HG02763 (cell line): ENCODE measurements around the gene ATP6V0A1.
"Not testable (repeated sequence)": the region's sequence is repeated elsewhere in the genome, so short reads cannot be mapped to it uniquely, and the experiment has no call there.

Experiments used
- ATAC-seq: cut with Tn5 transposase; IDR thresholded peaks from one replicate; pipeline ENCODE4 v1.9.1; 2021; ENCODE audit warnings: mild to moderate bottlenecking, moderate library complexity; ENCODE audit not compliant: unreplicated experiment

The ATP6V0A1 gene

DNA sequence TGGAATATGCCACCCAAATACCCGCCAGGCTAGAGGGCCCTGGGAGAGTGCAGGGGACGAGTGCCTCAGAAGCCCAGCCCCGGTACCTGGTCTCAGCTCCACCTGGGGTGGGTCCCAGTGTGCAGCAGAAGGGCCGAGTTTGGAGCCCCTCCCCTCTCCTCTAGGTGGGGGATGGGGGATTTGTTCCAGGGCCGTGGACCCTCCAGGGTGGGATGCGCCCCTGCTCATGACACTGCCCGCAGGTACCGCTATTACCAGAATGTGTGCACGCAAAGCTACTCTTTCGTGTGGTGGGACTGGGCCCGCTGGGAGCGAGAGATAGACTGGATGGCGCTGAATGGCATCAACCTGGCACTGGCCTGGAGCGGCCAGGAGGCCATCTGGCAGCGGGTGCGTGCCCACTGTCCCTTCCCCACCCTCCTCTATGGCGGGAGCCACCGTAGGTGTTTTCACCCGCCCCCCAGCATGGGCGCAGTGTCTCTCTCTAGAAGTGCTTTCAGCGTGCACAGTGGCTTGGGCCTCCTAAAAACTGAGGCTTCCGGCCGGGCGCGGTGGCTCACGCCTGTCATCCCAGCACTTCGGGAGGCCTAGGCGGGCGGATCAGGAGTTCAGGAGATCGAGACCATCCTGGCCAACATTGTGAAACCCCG is 78.6 kb downstream of the ATP6V0A1 start:
- ATAC-seq, result no peak

DNA sequence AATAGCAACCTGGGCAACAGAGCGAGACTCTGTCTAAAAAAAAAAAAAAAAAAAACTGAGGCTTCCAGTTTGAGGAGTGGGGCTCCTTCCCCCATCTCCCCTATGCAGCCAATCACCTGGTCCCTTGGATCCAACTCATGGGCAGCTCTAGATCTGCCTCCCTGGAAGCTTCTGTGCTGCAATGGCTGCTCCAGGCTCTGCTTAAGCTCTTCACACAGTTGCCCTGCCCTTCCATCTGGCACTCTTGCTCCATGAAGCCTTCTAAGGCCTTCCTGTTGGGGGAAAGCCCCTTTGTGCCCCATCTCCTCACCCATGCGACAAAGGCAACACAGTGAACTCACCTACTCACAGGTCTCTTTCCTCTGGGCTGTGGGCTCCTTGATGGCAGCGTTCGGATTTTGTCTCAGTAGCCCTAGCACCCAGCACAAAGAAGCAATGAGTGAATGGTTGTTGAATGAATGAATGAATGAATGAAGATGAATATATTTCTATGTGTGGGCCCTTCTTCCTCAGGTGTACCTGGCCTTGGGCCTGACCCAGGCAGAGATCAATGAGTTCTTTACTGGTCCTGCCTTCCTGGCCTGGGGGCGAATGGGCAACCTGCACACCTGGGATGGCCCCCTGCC is 79.3 kb downstream of the ATP6V0A1 start:
- no peak for ATAC-seq

DNA sequence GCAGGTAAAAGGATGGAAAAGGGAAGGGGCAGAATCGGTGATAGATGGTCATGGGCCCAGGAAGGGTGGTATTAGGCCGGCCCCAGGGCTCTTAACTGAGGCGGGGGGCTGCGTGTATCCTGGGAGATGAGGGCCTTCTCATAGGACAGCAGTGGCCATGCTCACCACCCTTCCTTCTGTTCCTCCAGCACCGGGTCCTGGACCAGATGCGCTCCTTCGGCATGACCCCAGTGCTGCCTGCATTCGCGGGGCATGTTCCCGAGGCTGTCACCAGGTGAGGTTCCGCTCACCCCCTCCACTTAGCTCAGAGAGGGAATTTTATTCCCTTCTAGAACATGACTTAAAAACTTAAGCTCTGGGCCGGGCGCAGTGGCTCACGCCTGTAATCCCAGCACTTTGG is 79.8 kb downstream of the ATP6V0A1 start:
- no peak for ATAC-seq

DNA sequence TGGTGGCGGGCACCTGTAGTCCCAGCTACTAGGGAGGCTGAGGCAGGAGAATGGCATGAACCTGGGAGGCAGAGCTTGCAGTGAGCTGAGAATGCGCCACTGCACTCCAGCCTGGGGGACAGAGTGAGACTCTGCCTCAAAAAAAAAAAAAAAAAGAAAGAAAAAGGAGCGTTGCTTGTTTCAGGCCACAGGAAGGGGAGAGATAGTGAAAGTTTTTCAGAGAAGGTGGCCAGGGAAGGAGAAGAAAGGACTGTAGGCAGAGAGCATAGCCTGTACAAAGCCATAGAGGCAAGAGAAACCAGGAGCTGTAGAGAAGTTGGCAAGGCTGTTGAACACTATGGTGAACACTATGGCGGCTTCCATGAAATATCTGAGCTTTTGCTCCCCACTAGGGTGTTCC is 81.9 kb downstream of the ATP6V0A1 start:
- ATAC-seq, result not testable (repeated sequence)

DNA sequence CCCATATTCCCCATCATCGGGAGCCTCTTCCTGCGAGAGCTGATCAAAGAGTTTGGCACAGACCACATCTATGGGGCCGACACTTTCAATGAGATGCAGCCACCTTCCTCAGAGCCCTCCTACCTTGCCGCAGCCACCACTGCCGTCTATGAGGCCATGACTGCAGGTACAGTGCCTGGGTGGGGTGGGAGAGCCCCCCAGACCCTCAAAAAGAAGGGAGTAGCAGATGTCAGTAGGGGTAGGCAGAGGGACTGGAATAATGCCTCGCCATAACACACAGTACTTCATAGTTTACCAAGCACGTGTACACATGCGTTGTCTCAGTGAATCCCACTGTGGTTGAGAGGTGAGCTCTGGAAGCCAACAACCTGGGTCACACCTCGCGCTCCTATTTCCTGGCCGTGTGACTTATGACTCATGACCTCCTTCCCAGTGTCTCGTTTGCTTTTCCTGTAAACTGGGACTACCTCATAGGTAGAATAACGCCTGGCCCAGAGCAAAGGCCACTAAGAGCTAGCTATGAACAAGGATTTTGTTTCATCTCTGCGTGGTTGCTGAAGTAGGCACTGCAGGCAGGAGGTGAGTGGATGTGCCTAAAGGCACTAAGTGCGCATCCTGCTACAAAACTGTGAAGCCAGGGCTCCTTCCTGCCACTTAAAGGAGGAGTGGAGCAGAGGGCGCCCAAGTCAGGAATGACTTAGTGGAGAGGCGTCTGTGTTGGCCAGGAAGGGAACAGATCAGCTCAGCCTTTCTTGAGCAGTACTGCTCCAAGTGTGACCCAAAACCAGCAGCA is 82.6 kb downstream of the ATP6V0A1 start:
- ATAC-seq, result no peak

DNA sequence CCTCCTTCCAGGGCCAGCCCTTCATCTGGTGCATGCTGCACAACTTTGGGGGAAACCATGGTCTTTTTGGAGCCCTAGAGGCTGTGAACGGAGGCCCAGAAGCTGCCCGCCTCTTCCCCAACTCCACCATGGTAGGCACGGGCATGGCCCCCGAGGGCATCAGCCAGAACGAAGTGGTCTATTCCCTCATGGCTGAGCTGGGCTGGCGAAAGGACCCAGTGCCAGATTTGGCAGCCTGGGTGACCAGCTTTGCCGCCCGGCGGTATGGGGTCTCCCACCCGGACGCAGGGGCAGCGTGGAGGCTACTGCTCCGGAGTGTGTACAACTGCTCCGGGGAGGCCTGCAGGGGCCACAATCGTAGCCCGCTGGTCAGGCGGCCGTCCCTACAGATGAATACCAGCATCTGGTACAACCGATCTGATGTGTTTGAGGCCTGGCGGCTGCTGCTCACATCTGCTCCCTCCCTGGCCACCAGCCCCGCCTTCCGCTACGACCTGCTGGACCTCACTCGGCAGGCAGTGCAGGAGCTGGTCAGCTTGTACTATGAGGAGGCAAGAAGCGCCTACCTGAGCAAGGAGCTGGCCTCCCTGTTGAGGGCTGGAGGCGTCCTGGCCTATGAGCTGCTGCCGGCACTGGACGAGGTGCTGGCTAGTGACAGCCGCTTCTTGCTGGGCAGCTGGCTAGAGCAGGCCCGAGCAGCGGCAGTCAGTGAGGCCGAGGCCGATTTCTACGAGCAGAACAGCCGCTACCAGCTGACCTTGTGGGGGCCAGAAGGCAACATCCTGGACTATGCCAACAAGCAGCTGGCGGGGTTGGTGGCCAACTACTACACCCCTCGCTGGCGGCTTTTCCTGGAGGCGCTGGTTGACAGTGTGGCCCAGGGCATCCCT is 84.8 kb downstream of the ATP6V0A1 start:
- ATAC-seq, result no peak

DNA sequence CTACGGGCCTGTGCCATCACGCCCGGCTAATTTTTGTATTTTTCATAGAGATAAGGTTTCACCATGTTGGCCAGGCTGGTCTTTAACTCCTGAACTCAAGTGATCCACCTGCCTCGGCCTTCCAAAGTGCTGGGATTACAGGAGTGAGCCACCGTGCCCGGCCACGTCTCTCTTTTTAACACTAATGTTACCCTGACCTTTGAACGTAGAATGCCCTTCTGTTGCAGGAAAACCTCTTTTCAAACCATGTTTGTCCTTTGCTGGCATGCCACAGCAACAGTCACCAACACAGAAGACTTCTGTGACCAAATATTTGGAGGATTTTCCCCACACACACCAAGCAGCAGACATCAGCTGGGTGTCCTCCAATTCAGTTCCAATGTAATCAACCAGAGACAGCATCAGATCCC is 86.2 kb downstream of the ATP6V0A1 start:
- ATAC-seq, result no peak

DNA sequence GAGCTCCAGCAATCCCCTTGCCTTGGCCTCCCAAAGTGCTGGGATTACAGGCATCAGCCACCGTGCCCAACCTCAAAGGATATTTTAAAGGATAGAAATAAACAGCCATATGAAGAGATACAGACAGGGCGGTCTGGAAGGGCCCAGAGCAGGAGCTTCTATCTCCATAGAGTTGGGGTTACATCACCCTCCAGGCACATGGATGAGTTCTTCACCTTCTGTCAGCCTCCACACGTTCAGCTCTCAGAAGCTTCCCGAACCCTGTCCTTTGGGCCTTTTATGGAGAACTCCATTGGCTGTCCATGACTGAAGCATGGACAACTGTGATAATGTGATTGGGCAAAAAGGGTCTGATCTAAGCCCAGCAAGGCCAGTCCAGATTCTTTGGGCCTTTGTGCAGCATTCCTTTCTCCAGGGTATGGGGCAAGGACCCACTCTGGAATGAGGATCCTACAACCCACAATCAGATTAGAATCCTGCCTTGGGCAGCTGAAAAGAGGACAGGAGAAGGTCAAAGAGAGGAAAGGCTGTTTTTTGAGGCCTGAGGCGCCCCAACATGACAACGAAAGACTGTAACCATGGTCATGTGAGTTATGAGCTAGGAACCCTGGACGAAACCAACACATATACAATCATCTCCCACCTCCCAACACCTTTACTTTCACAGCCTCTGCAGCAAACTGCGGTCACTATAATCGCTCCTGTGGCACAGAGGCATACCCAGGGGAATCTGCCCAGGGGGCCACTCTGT is 87.3 kb downstream of the ATP6V0A1 start:
- not testable (repeated sequence) for ATAC-seq

DNA sequence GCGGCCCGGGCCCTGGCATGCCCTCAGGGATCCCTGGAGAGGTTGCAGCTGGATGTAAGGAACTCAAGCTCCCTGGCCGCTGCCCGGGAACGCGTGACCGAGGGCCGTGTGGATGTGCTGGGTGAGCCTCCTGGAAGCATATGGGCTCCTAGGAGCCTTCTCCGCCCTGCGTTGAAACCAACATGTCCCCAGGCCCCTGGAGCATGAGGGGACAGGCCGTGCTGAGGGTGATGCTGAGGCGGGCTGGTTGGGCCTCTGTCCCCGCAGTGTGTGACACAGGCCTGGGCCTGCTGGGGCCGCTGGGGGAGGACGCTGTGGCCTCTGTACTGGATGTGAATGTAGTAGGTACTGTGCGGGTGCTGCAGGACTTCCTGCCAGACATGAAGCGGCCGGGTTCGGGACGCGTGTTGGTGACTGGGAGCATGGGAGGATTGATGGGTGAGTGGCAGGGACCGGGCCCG is 88.4 kb downstream of the ATP6V0A1 start:
- no peak for ATAC-seq

DNA sequence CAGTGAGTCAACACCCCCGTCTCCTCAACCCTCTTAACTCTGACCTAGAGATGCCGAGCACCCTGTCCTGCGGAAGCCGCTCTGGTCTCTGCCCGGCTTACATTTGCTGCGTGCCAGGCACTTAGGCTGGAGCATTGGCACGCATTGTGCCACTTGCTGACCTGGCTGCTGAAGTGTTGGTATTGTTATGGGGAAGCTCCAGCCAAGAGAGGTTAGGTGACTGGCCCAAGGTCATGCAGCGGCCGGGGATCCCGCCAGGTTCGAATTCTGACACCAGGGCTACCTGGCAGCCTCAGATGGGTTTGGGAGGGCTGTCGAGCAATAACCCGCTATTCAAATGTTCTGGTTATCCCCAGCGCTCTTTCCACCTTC is 89.0 kb downstream of the ATP6V0A1 start:
- no peak for ATAC-seq

DNA sequence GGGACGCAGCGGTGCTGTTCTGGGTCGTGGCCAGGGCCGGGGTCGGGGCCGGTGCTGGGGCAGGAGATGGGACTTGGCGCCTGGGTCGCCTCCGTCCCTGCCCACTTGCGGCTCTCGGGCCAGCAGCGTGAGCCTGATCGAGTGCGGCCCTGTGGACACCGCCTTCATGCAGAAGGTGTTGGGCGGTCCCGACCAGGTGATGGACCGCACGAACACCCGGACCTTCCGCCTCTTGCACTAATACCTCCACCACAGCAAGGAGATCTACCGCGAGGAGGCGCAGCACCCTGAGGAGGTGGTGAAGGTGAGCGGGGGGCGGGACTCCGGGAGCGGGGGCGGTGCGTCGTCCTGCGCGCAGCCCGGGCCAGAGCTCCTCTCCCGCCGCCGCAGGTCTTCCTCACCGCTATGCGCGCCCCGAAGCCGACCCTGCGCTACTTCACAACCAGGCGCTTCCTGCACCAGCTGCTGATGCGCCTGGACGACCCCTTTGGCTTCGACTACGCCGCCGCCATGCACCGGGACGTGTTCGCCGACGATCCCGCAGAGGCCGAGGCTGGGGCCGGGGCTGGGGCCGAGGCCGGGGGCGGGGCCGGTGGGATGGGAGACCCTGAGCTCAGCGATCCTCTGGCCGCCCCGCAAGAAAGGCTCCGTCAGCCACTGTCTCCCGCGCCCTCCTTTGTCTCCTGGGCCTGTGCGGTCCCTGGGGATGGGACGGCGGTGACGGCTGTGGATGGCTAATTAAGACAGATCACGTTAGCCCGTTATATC is 89.6 kb downstream of the ATP6V0A1 start:
- peak; percentile 55 for ATAC-seq

DNA sequence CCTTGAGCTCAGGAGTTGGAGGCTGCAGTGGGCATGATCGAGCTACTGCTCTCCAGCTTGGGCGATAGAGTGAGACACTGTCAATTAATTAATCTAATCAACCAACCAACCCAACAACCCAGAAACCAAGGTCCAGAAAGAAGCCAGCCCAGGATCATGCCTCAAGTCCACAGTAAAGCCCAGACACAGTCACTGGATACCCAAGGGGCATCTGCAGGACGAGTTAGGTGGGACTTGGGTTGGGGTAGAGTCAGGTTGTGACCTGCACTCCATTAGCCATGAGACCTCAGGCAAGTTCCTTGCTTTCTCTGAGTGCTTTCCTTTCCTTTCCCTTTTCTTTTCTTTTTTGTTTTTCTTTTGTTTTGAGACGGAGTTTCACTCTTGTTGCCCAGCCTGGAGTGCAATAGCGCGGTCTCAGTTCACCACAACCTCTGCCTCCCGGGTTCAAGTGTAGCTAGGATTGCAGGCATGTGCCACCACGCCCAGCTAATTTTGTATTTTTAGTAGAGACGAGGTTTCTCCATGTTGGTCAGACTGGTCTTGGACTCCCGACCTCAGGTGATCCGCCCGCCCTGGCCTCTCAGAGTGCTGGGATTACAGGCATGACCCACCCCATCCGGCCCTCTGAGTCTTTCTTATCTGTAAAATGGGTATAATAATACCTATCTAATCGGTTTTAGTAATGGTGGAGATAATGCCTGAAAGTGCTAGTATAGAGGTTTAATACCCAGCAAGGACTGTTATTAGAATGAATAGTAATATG is 90.5 kb downstream of the ATP6V0A1 start:
- ATAC-seq, result no peak

DNA sequence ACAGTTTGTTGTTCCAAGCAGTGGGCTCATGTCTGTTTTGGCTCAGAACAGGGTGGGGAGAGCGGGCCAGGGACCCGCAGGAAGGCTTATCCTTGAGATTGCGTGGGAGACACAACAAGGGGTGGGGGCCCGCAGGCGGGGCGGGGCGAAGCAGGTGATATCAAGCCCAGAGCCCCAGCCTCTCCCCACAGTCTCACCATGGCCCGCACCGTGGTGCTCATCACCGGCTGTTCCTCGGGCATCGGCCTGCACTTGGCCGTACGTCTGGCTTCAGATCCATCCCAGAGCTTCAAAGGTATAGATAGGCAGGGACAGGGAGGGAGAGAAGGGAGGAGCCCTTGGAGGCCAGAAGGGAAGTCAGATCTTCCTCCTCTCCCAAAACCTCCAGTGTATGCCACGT is 94.1 kb downstream of the ATP6V0A1 start, which contains the start of gene HSD17B1:
TSS of gene HSD17B1 (plus strand) at position 188 of the 400 bp plus-strand sequence. CDS start at position 199, 11 bp downstream.
- ATAC-seq, result not testable (repeated sequence)

DNA sequence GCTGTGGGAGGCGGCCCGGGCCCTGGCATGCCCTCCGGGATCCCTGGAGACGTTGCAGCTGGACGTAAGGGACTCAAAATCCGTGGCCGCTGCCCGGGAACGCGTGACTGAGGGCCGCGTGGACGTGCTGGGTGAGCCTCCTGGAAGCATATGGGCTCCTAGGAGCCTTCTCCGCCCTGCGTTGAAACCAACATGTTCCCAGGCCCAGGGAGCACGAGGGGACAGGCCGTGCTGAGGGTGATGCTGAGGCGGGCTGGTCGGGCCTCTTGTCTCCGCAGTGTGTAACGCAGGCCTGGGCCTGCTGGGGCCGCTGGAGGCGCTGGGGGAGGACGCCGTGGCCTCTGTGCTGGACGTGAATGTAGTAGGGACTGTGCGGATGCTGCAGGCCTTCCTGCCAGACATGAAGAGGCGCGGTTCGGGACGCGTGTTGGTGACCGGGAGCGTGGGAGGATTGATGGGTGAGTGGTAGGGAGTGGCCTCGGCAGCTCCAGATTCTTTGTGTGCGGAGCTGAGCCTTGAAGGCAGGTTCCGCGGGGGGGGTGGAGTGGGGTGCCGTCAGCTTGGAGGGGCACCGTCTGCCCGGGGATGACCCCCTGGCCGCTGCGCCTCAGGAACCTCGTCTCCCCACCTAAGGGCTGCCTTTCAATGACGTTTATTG is 94.6 kb downstream of the ATP6V0A1 start:
- no peak for ATAC-seq

DNA sequence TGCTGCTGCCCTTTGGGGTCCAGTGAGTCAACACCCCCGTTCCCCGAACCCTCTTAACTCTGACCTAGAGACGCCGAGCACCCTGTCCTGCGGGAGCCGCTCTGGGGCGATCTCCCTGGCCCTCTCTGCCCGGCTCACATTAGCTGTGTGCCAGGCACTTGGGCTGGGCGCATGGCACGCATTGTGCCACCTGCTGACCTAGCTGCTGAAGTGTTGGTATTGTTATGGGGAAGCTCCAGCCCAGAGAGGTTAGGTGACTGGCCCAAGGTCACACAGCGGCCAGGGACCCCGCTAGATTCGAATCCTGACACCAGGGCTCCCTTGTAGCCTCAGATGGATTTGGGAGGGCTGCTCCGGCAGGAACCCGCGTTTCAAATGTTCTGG is 95.2 kb downstream of the ATP6V0A1 start:
- no peak for ATAC-seq

DNA sequence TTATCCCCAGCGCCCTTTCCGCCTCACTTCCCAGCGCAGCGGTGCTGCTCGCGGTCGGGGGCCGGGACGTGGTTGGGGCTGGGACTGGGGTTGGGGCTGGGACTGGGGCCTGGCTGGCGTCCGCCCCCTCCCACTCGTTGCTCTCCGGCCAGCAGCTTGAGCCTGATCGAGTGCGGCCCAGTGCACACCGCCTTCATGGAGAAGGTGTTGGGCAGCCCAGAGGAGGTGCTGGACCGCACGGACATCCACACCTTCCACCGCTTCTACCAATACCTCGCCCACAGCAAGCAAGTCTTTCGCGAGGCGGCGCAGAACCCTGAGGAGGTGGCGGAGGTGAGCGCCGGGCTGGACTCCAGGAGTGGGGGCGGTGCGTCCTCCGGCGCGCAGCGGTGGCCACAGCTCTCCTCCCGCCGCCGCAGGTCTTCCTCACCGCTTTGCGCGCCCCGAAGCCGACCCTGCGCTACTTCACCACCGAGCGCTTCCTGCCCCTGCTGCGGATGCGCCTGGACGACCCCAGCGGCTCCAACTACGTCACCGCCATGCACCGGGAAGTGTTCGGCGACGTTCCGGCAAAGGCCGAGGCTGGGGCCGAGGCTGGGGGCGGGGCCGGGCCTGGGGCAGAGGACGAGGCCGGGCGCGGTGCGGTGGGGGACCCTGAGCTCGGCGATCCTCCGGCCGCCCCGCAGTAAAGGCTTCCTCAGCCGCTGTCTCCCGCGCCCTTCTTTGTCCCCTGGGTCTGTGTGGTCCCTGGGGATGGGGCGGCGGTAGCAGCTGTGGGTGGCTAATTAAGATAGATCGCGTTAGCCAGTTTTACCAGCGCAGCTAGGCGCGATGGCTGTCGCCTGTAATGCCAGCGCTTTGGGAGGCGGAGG is 95.8 kb downstream of the ATP6V0A1 start:
- ATAC-seq, result peak; percentile 79

DNA sequence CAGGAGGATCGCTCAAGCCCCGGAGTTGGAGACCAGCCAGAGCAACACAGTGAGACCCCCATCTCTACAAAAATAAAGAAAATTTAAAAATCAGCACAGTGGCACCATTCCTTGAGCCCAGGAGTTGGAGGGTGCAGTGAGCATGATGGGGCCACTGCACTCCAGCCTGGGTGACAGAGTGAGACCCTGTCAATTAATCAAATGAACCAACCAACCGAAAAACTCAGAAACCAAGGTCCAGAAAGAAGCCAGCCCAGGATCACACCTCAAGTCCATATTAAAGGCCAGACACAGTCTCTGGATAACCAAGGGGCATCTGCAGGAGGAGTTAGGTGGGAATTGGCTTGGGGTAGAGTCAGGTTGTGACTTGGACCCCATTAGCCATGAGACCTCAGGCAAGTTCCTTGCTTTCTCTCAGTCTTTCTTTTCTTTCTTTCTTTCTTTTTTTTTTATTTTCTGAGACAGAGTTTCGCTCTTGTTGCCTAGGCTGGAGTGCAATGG is 96.5 kb downstream of the ATP6V0A1 start:
- ATAC-seq, result no peak
